Tibial nerve (tissue), 4 donors: ENCODE results near the gene SAP30L. TPM values are rescaled to one million over a fixed set of nuclear protein-coding genes. Genes with fewer than 3 reads are reported as not detected.

Source experiments
- DNase-seq, 2 donors: peaks; one replicate each; pipeline ENCODE4 v3.0.0-alpha.2; 2019; ENCODE audit warnings: low spot score in 2 of 2
- H3K27ac ChIP-seq, 4 donors: fragments of 200-600 bp; sonication (generic) in 3 of 4; one replicate each; pipeline ENCODE4 v1.5.1; 2017 to 2019; ENCODE audit warnings: mild to moderate bottlenecking in 1 of 4
- H3K27me3 ChIP-seq, 2 donors: fragments of 200-600 bp; sonication (generic) in 1 of 2; one replicate each; pipeline versions ENCODE4 v1.5.1 to v1.6.0; 2017 to 2019
- H3K36me3 ChIP-seq, 3 donors: fragments of 200-600 bp; sonication (generic); one replicate each; pipeline ENCODE4 v1.5.1; 2018 to 2019
- H3K4me1 ChIP-seq, 4 donors: fragments of 200-600 bp; sonication (generic) in 3 of 4; one replicate each; pipeline ENCODE4 v1.5.1; 2017 to 2019
- H3K4me3 ChIP-seq, 4 donors: fragments of 200-600 bp; sonication (generic) in 3 of 4; one replicate each; pipeline ENCODE4 v1.5.1; 2017 to 2019; ENCODE audit warnings: mild to moderate bottlenecking in 1 of 4, moderate library complexity in 1 of 4
- H3K9me3 ChIP-seq, 4 donors: fragments of 200-600 bp; sonication (generic) in 3 of 4; one replicate each; pipeline ENCODE4 v1.5.1; 2017 to 2019
- EP300 ChIP-seq, 2 donors: sonication (generic); formaldehyde crosslinking; IDR thresholded peaks; one replicate each; pipeline ENCODE4 v1.6.1; 2017; ENCODE audit warnings: antibody characterized with exemption in 2 of 2, mild to moderate bottlenecking in 1 of 2
- POLR2A ChIP-seq, 2 donors: fragments of 450-650 bp; IDR thresholded peaks; one replicate each; pipeline ENCODE4 v1.6.1; 2017; ENCODE audit warnings: antibody characterized with exemption in 2 of 2, mild to moderate bottlenecking in 2 of 2, moderate library complexity in 2 of 2
- WGBS, 2 donors: methylation state at CpG; one replicate each; pipeline ENCODE4 v1.1.5; 2018; 5-methylcytosine and 5-hydroxymethylcytosine counted together
- total RNA-seq, 4 donors: library from RNA; depleted of rRNA; stranded (reverse); fragments of >200 nt; gene quantifications; one replicate each; pipeline ENCODE4 v1.1.0, GENCODE V29; 2016
- TF ChIP-seq, protein P1 (sequence below), 5 experiments: fragments of 200-600 bp in 3 of 5; fragments of 450-650 bp in 2 of 5; sonication (generic) in 3 of 5; IDR thresholded peaks; one replicate each; pipeline ENCODE4 v1.5.1; 2016 to 2019; ENCODE audit warnings: antibody characterized with exemption in 5 of 5, mild to moderate bottlenecking in 3 of 5, moderate library complexity in 2 of 5

The SAP30L gene
- total RNA-seq, 4 donors from 2014 or later: 30.0 to 60.5 (median 38.6) TPM

DNA sequence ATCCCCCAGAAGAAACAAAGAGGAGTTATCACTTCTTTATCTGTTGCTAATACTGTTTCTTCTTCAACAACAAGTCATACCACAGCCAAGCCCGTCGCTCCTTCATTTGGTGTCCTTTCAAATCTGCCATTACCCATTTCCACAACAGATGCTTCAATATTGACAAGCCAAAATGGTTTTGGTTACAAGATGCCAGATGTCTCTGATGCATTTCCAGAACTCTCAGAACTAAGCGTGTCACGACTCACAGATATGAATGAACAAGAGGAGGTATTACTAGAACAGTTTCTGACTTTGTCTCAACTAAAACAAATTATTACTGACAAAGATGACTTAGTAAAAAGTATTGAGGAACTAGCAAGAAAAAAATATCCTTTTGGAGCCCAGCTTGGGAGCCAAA, 48.2 kb downstream of the SAP30L start:
- WGBS, 2 donors: 79 to 82% methylated on average over 4 of the region's 4 CpGs

DNA sequence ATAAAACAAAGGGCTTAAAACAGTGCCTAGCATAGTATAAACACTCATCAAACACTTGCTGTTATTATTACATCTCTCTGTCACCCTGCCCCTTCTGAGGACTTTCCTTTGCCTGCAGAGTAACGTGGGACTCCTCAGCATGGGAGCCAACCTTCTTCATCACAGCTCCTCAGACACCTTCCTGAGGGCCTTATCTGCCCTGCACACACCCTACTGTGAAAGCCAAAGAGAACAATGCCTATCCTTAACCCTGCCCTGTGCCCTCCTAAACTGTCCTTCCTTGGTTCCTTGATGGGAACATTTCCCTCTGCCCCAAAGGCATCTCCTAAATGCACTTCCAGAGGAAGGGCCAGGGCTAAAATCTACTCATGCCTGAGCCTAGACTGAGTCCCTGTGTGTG, 52.8 kb downstream of the SAP30L start:
- no peak for DNase-seq
- WGBS, 2 donors: 58 to 71% methylated on average over 1 of the region's 1 CpG

More for the DNA sequence above, 48.2 kb downstream of the SAP30L start:
- H3K9me3 ChIP-seq: no peaks in the 10 kb centered on the region
- H3K27ac ChIP-seq: no peak overlapping the region
- TF ChIP-seq POLR2A (IDR thresholded peaks at IDR 0.05) (no peak), EP300 (IDR thresholded peaks at IDR 0.05) (no peak)
- TF ChIP-seq, protein P1, sequence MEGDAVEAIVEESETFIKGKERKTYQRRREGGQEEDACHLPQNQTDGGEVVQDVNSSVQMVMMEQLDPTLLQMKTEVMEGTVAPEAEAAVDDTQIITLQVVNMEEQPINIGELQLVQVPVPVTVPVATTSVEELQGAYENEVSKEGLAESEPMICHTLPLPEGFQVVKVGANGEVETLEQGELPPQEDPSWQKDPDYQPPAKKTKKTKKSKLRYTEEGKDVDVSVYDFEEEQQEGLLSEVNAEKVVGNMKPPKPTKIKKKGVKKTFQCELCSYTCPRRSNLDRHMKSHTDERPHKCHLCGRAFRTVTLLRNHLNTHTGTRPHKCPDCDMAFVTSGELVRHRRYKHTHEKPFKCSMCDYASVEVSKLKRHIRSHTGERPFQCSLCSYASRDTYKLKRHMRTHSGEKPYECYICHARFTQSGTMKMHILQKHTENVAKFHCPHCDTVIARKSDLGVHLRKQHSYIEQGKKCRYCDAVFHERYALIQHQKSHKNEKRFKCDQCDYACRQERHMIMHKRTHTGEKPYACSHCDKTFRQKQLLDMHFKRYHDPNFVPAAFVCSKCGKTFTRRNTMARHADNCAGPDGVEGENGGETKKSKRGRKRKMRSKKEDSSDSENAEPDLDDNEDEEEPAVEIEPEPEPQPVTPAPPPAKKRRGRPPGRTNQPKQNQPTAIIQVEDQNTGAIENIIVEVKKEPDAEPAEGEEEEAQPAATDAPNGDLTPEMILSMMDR (IDR thresholded peaks at IDR 0.05): no peak
- no peaks in the 10 kb centered on the region for H3K4me1 ChIP-seq
- no peak for DNase-seq
- peaks cover 0 to 75% of the 10 kb centered on the region in 2 donors for H3K27me3 ChIP-seq
- H3K36me3 ChIP-seq: no peaks in the 10 kb centered on the region
- no peak overlapping the region for H3K4me3 ChIP-seq

DNA sequence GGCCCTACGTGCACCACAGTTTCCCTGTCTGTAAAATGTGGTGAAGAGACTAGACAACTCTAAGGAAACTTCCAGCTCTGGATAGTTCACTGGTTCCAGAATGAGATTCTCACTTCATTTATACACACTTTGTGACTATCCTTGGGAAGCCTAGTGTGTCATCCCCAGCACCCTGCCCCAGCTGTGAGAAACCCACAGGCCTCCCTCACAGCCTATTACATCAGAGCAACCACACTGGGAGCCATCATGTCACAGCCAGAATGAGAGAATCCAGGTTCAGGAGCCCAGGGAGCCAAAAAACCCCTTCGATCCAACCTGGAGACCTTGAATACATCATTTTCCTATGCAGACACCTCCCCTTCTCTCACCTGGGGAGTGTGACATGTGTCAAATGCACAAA, 53.2 kb downstream of the SAP30L start:
- H3K4me1 ChIP-seq: no peaks in the 10 kb centered on the region
- no peak for DNase-seq
- no peak overlapping the region for H3K4me3 ChIP-seq
- H3K27ac ChIP-seq: no peak overlapping the region
- TF ChIP-seq POLR2A (IDR thresholded peaks at IDR 0.05) (no peak), EP300 (IDR thresholded peaks at IDR 0.05) (no peak)
- TF ChIP-seq, protein P1 (IDR thresholded peaks at IDR 0.05): no peak
- peaks cover 0 to 27% of the 10 kb centered on the region in 2 donors for H3K27me3 ChIP-seq
- no peaks in the 10 kb centered on the region for H3K9me3 ChIP-seq
- no peaks in the 10 kb centered on the region for H3K36me3 ChIP-seq
- WGBS, 2 donors: 85 to 91% methylated on average over 2 of the region's 2 CpGs

More for the DNA sequence above, 52.8 kb downstream of the SAP30L start:
- TF ChIP-seq, protein P1 (IDR thresholded peaks at IDR 0.05): no peak
- TF ChIP-seq EP300 (IDR thresholded peaks at IDR 0.05): no peak
- no peak for TF ChIP-seq POLR2A (IDR thresholded peaks at IDR 0.05)
- Histone ChIP-seq H3K9me3 (no peaks in the 10 kb centered on the region), H3K27ac (no peak overlapping the region), H3K27me3 (peaks cover 0 to 31% of the 10 kb centered on the region in 2 donors), H3K36me3 (no peaks in the 10 kb centered on the region), H3K4me3 (no peak overlapping the region), H3K4me1 (no peaks in the 10 kb centered on the region)

DNA sequence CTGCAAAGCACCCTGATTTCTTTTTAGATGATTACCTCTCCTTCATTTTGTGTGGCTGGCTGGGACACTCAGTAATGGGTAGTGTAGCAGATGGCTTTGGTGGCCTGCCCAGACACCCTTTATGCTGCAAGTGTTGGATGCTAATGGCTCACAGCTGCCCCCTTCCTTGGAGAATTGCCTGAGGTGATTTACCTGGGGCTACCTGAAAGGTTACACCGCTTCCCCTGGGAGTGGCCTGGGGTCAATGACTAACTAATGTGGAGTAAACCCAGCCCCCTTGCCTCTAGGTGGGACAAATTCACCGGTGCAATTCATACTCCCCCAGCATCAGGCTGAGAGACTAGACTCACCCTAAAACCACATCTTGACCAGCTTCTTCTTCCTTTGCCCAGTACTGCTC, 55.8 kb downstream of the SAP30L start:
- Histone ChIP-seq H3K27ac (no peak overlapping the region), H3K9me3 (no peaks in the 10 kb centered on the region), H3K4me1 (no peaks in the 10 kb centered on the region), H3K4me3 (no peak overlapping the region), H3K36me3 (no peaks in the 10 kb centered on the region), H3K27me3 (peaks cover 0 to 8% of the 10 kb centered on the region in 2 donors)
- WGBS, 2 donors: 54 to 59% methylated on average over 2 of the region's 2 CpGs
- TF ChIP-seq EP300 (IDR thresholded peaks at IDR 0.05) (no peak), POLR2A (IDR thresholded peaks at IDR 0.05) (no peak)
- TF ChIP-seq, protein P1 (IDR thresholded peaks at IDR 0.05): no peak
- no peak for DNase-seq

DNA sequence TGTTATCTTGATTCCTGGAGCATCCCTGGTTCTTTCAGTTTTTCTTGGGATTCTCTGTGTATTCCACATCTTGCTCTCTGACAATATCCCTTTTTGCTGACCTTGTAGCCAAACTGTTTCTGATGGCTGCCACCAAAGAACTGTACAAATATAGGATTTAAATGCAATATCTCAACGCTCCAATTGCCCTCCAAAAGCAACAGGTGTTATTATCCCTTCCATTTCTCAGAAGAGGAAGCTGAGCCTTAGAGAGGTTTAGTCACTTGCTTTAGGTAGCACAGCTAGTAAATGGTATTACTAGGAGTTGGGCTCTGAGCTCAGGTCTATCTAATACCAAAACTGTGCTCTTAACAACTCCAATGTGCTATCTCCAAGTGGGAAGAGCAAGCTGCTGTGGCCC, 56.4 kb downstream of the SAP30L start:
- TF ChIP-seq, protein P1 (IDR thresholded peaks at IDR 0.05): no peak
- TF ChIP-seq EP300 (IDR thresholded peaks at IDR 0.05): no peak
- no peak for TF ChIP-seq POLR2A (IDR thresholded peaks at IDR 0.05)
- Histone ChIP-seq H3K4me1 (no peaks in the 10 kb centered on the region), H3K27me3 (peaks cover 0 to 8% of the 10 kb centered on the region in 2 donors), H3K4me3 (no peak overlapping the region), H3K27ac (no peak overlapping the region), H3K36me3 (no peaks in the 10 kb centered on the region), H3K9me3 (no peaks in the 10 kb centered on the region)
- 92 to 97% methylated on average over 1 of the region's 1 CpG for WGBS, 2 donors
- DNase-seq: no peak
